Peyer's patch (tissue), 4 donors: ENCODE data around the gene CCNB2. TPM values are rescaled to one million over a fixed set of nuclear protein-coding genes. Genes with fewer than 3 reads are reported as not detected.
A peak's percentile ranks its signal among the peaks of the same experiment; 100 is the strongest.
"Not testable (repeated sequence)": the region's sequence is repeated elsewhere in the genome, so short reads cannot be mapped to it uniquely, and the experiment has no call there.

Experiments
- DNase-seq, 3 donors: peaks; one replicate each; pipeline ENCODE4 v3.0.0-alpha.2; 2017 to 2019
- H3K27ac ChIP-seq, 4 donors: fragments of 200-600 bp; sonication (generic); one replicate each; pipeline ENCODE4 v1.5.1; 2016 to 2019
- H3K27me3 ChIP-seq, 2 donors: fragments of 200-600 bp; sonication (generic); one replicate each; pipeline ENCODE4 v1.5.1; 2019
- H3K36me3 ChIP-seq, 3 donors: fragments of 200-600 bp; sonication (generic); one replicate each; pipeline ENCODE4 v1.5.1; 2016 to 2019
- H3K4me1 ChIP-seq, 4 donors: fragments of 200-600 bp; sonication (generic); one replicate each; pipeline ENCODE4 v1.5.1; 2016 to 2019
- H3K4me3 ChIP-seq, 4 donors: fragments of 200-600 bp; sonication (generic); 1 replicate in 3 of 4; 2 replicates in 1 of 4; pipeline ENCODE4 v1.5.1; 2016 to 2019; ENCODE audit warnings: mild to moderate bottlenecking in 1 of 4
- H3K9me3 ChIP-seq, 4 donors: fragments of 200-600 bp; sonication (generic); one replicate each; pipeline ENCODE4 v1.5.1; 2016 to 2019; ENCODE audit warnings: mild to moderate bottlenecking in 1 of 4
- POLR2A ChIP-seq, 2 donors: fragments of 450-650 bp; IDR thresholded peaks; one replicate each; pipeline ENCODE4 v1.5.1; 2017; ENCODE audit warnings: antibody characterized with exemption in 2 of 2, mild to moderate bottlenecking in 2 of 2, moderate library complexity in 2 of 2
- total RNA-seq, 4 donors: library from RNA; depleted of rRNA; stranded (reverse); fragments of >200 nt; gene quantifications; one replicate each; pipeline ENCODE4 v1.1.0, GENCODE V29; 2016
- TF ChIP-seq, protein P1 (sequence below), 6 experiments: fragments of 450-650 bp in 4 of 6; fragments of 200-600 bp in 2 of 6; sonication (generic) in 1 of 6; IDR thresholded peaks; one replicate each; pipeline ENCODE4 v1.5.1; 2017 to 2019; ENCODE audit warnings: antibody characterized with exemption in 6 of 6, mild to moderate bottlenecking in 3 of 6, moderate library complexity in 1 of 6

Gene CCNB2
- total RNA-seq, 4 donors from 2014 or later: 5.2 to 18.2 (median 8.2) TPM

DNA sequence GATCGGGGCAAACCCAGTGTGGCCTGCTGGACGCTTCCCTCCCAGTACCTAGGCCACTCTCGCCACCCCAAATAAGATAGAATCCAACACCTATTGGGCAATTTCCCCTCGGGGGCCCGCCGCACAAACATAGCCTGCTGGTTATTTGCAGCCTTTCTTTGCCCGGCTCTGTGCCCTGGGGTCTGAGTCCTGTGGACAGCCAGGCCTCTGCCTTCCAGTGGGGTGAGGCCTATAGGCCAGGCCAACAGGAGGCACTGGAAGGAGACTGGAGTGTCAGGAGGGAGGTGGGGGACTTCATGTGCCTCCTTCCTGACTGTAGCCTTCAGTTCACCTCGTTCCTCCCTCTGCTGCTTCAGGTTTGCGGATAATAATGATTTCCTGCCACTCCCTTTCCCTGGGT, 54.3 kb downstream of the CCNB2 start:
- DNase-seq: no peak
- H3K27ac ChIP-seq: no peak overlapping the region

DNA sequence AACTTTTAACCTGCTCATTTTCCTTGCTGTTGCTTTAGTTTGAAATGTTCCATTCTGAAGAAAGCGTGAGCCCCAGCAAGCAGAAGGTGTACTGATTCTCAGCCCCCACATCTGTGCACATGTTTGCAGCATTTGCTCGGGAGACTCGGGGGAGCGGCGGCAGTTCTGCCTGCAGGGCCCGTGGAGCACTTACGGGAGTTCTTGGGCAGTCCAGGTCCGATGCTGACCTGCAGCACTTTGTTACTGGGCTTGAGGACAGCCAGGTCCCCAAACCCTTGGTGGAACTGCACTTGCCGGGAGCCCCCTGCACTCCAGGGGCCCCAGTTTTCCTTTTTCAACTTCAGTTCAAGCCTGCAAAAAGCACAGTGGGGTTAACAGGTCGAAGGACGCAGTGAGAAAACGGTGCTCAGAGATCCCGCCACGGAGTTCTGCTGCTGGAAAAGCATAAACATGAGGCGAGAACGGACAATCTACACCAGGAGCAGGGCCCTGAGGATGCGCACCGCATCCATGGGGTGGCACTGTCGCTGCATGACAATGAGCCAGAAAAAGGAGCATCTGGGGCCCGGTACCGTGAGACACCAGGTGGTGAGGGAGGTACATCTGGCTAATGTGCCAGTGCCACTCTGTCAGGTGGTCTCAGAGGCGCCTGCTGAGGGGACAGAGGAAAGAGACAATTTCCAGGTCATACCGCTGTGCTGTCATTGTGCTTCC, 56.1 kb downstream of the CCNB2 start:
- no peak overlapping the region for H3K27ac ChIP-seq
- no peak overlapping the region for H3K4me3 ChIP-seq
- DNase-seq: peak in 1 of 3 donors; percentile 45
- peaks cover 0 to 94% (median 0%) of the 10 kb centered on the region in 3 donors for H3K36me3 ChIP-seq
- H3K4me1 ChIP-seq: no peaks in the 10 kb centered on the region
- H3K27me3 ChIP-seq: no peaks in the 10 kb centered on the region
- no peaks in the 10 kb centered on the region for H3K9me3 ChIP-seq
- no peak for TF ChIP-seq POLR2A (IDR thresholded peaks at IDR 0.05)
- TF ChIP-seq, protein P1, sequence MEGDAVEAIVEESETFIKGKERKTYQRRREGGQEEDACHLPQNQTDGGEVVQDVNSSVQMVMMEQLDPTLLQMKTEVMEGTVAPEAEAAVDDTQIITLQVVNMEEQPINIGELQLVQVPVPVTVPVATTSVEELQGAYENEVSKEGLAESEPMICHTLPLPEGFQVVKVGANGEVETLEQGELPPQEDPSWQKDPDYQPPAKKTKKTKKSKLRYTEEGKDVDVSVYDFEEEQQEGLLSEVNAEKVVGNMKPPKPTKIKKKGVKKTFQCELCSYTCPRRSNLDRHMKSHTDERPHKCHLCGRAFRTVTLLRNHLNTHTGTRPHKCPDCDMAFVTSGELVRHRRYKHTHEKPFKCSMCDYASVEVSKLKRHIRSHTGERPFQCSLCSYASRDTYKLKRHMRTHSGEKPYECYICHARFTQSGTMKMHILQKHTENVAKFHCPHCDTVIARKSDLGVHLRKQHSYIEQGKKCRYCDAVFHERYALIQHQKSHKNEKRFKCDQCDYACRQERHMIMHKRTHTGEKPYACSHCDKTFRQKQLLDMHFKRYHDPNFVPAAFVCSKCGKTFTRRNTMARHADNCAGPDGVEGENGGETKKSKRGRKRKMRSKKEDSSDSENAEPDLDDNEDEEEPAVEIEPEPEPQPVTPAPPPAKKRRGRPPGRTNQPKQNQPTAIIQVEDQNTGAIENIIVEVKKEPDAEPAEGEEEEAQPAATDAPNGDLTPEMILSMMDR (IDR thresholded peaks at IDR 0.05): peak in 3 of 6 experiments; percentile 23 to 33 (median 27)

More for the DNA sequence above, 54.3 kb downstream of the CCNB2 start:
- Histone ChIP-seq H3K4me3 (no peak overlapping the region), H3K9me3 (no peaks in the 10 kb centered on the region), H3K4me1 (no peaks in the 10 kb centered on the region), H3K27me3 (no peaks in the 10 kb centered on the region), H3K36me3 (peaks cover 0 to 94% (median 0%) of the 10 kb centered on the region in 3 donors)
- no peak for TF ChIP-seq POLR2A (IDR thresholded peaks at IDR 0.05)
- TF ChIP-seq, protein P1 (IDR thresholded peaks at IDR 0.05): no peak

DNA sequence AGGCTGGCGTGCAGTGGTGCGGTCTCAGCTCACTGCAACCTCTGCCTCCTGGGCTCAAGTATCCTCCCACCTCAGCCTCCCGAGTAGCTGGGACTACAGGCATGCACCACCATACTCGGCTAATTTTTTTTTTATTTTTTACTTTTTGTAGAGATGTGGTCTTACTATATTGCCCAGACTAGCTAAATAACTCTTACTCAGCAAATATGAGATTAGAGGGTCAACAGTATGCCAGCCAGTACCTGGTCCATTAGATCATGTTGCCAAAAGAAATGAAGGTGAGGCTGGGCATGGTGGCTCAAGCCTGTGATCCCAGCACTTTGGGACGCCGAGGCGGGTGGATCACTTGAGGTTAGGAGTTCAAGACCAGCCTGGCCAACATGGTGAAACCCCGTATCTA, 57.1 kb downstream of the CCNB2 start:
- DNase-seq: peak in 1 of 3 donors; percentile 30
- not testable (repeated sequence) for H3K27ac ChIP-seq, H3K27me3 ChIP-seq, H3K9me3 ChIP-seq, H3K4me3 ChIP-seq, H3K4me1 ChIP-seq
- peaks cover 0 to 92% (median 0%) of the 10 kb centered on the region in 3 donors for H3K36me3 ChIP-seq

DNA sequence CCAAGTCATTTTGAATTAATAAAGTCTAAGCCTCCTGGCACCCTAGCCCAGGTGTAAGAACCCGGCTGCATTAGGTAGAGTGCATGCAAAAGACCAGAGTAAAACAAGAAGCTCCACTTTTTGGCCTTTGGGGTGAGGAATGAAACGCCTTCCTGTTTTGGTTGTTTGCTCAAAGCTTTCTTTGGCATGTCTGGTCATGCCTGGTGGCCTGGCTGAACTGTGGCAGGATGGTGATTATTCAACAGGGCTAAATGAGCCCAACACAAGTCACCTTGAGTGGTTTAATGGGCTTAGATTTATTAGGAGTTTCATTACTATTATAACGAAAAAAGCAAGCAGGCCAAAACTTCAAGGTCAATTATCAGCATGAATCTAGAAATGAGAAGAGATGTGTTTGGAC, 60.8 kb downstream of the CCNB2 start:
- H3K4me1 ChIP-seq: peaks cover 0 to 9% (median 0%) of the 10 kb centered on the region in 4 donors
- peaks cover 0 to 79% (median 0%) of the 10 kb centered on the region in 3 donors for H3K36me3 ChIP-seq
- H3K27ac ChIP-seq: no peak overlapping the region
- no peaks in the 10 kb centered on the region for H3K9me3 ChIP-seq
- no peak for TF ChIP-seq POLR2A (IDR thresholded peaks at IDR 0.05)
- TF ChIP-seq, protein P1 (IDR thresholded peaks at IDR 0.05): no peak
- DNase-seq: peak in 1 of 3 donors; percentile 18
- no peak overlapping the region for H3K4me3 ChIP-seq
- H3K27me3 ChIP-seq: no peaks in the 10 kb centered on the region

DNA sequence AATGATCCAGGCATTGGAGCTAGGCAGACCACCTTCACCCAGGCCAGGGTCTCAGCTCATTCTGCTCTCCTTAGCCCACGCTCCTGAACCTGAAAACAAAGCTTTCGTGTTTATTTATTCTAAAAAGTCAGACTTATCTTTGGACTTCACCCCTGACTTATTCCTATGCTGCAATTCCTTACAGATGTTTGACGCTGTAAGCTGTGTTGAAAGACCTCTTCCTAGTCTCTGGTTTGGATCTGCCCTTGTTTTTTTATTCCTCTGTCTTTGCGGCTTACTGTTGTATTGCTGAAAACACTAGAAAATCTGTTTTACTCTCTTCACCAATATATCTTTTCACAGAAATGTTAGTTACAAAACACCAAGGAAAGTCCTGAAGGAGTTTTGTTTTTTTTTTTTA, 61.2 kb downstream of the CCNB2 start:
- H3K27me3 ChIP-seq: no peaks in the 10 kb centered on the region
- DNase-seq: peak in 1 of 3 donors; percentile 2
- TF ChIP-seq, protein P1 (IDR thresholded peaks at IDR 0.05): no peak
- no peak for TF ChIP-seq POLR2A (IDR thresholded peaks at IDR 0.05)
- no peaks in the 10 kb centered on the region for H3K9me3 ChIP-seq
- H3K4me3 ChIP-seq: no peak overlapping the region
- H3K36me3 ChIP-seq: peaks cover 0 to 79% (median 0%) of the 10 kb centered on the region in 3 donors
- H3K4me1 ChIP-seq: peaks cover 0 to 9% (median 0%) of the 10 kb centered on the region in 4 donors
- no peak overlapping the region for H3K27ac ChIP-seq

DNA sequence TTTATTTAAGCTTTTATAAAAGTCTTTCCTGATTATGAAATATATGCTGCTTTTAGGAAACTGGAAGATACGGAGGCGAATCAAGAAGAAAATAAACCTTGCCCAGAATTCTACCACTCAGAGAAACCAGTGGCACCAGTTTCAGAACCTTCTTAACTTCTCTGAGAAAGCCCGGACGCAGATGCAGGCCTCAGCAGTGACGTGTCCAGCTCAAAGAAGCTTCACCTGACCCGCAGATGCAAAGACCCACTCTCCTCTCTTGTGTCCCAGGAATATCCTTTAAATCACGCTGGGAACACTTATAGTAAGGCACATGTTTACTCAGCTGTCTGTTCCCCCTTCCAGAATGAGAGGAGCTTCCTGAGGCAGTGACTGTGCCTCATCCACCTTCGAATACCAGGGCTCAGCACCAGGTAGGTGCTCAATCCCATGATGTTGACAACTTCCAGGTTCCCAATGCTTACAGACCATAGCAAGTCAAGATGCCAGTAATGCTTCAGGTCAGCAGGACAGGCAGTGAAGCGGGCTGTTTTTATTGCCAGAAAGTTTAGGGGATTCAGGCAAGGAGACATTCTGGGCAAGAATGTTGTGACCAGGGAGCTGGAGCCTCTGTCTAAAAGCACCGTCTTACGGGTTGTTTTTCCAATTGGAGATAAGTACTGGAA, 61.8 kb downstream of the CCNB2 start:
- Histone ChIP-seq H3K36me3 (peaks cover 0 to 79% (median 0%) of the 10 kb centered on the region in 3 donors), H3K27ac (no peak overlapping the region), H3K27me3 (no peaks in the 10 kb centered on the region)

More for the DNA sequence above, 61.8 kb downstream of the CCNB2 start:
- DNase-seq: peak in 1 of 3 donors; percentile 29
- Histone ChIP-seq H3K9me3 (no peaks in the 10 kb centered on the region), H3K4me3 (no peak overlapping the region), H3K4me1 (peaks cover 0 to 9% (median 0%) of the 10 kb centered on the region in 4 donors)
- TF ChIP-seq, protein P1 (IDR thresholded peaks at IDR 0.05): no peak
- TF ChIP-seq POLR2A (IDR thresholded peaks at IDR 0.05): no peak
